Naive thymus-derived CD4-positive, alpha-beta T cell (primary cell): ENCODE results near the gene SAMM50. TPM values are rescaled to one million over a fixed set of nuclear protein-coding genes. Genes with fewer than 3 reads are reported as not detected.

ENCODE experiments used
- ATAC-seq: fragments of 150-1000 bp; cut with Tn5 transposase; 2 replicates; pipeline ENCODE4 v1.10.0; 2021; ENCODE audit warnings: mild to moderate bottlenecking, moderate library complexity
- CTCF ChIA-PET: fragments of 350-600 bp; sonication (Branson Sonifier 250); formaldehyde crosslinking; loops from one replicate; lab custom pipeline; 2021; ENCODE audit warnings: antibody characterized with exemption; lab: Charles Lee
- POLR2A ChIA-PET: fragments of 350-600 bp; sonication (Branson Sonifier 250); formaldehyde crosslinking; loops from one replicate; lab custom pipeline; 2021; ENCODE audit warnings: antibody characterized with exemption, inconsistent platforms; lab: Charles Lee
- DNase-seq, 9 donors: peaks; one replicate each; pipeline versions ENCODE4 v3.0.0 to v3.0.0-alpha.2; 2020 to 2022; ENCODE audit warnings: mixed read lengths in 1 of 9
- H3K27ac ChIP-seq: one replicate; pipeline ENCODE4 v1.7.0; 2013; ENCODE audit warnings: mild to moderate bottlenecking, low read depth, low read length, moderate library complexity
- H3K27me3 ChIP-seq, 2 donors: one replicate each; pipeline ENCODE4 v1.7.0; 2013; ENCODE audit warnings: low read length in 2 of 2, mild to moderate bottlenecking in 2 of 2, moderate library complexity in 2 of 2; ENCODE audit not compliant: control insufficient read depth in 2 of 2, insufficient read depth in 2 of 2
- H3K36me3 ChIP-seq, 3 experiments: 1 replicate in 2 of 3; 2 replicates in 1 of 3; pipeline ENCODE4 v1.7.0; 2013; ENCODE audit warnings: low read length in 3 of 3, mild to moderate bottlenecking in 3 of 3, moderate library complexity in 1 of 3; ENCODE audit not compliant: insufficient read depth in 3 of 3, control insufficient read depth in 2 of 3
- H3K4me1 ChIP-seq, 2 donors: one replicate each; pipeline ENCODE4 v1.7.0; 2013; ENCODE audit warnings: low read length in 2 of 2, mild to moderate bottlenecking in 2 of 2, moderate library complexity in 1 of 2; ENCODE audit not compliant: control insufficient read depth in 2 of 2, insufficient read depth in 2 of 2
- H3K4me3 ChIP-seq: 2 replicates; pipeline ENCODE4 v1.7.0; 2013; ENCODE audit warnings: mild to moderate bottlenecking, low read length
- H3K9me3 ChIP-seq, 3 experiments: 1 replicate in 2 of 3; 2 replicates in 1 of 3; pipeline ENCODE4 v1.7.0; 2013; ENCODE audit warnings: low read length in 3 of 3; ENCODE audit not compliant: control insufficient read depth in 2 of 3
- H3K27ac Mint-ChIP-seq, 9 donors: one replicate each; pipeline ENCODE4 v1.8.0; 2020 to 2022; ENCODE audit warnings: mixed read lengths in 9 of 9, mild to moderate bottlenecking in 8 of 9, moderate library complexity in 5 of 9, inconsistent platforms in 2 of 9
- H3K27me3 Mint-ChIP-seq, 5 donors: one replicate each; pipeline ENCODE4 v1.8.0; 2021 to 2022; ENCODE audit warnings: mixed read lengths in 5 of 5, mild to moderate bottlenecking in 1 of 5
- H3K36me3 Mint-ChIP-seq, 5 donors: one replicate each; pipeline ENCODE4 v1.8.0; 2020 to 2022; ENCODE audit warnings: mixed read lengths in 5 of 5, mild to moderate bottlenecking in 3 of 5, inconsistent platforms in 1 of 5
- H3K4me1 Mint-ChIP-seq, 7 donors: one replicate each; pipeline ENCODE4 v1.8.0; 2020 to 2022; ENCODE audit warnings: mixed read lengths in 7 of 7, mild to moderate bottlenecking in 3 of 7, inconsistent platforms in 1 of 7
- H3K4me3 Mint-ChIP-seq, 10 donors: one replicate each; pipeline ENCODE4 v1.8.0; 2020 to 2022; ENCODE audit warnings: mild to moderate bottlenecking in 10 of 10, mixed read lengths in 10 of 10, moderate library complexity in 6 of 10, inconsistent platforms in 2 of 10
- H3K9me3 Mint-ChIP-seq, 11 donors: one replicate each; pipeline ENCODE4 v1.8.0; 2020 to 2022; ENCODE audit warnings: mixed read lengths in 11 of 11, mild to moderate bottlenecking in 4 of 11, inconsistent platforms in 1 of 11, moderate library complexity in 1 of 11
- intact Hi-C, 2 donors: fragments of 100-400 bp; cut with micrococcal nuclease; formaldehyde crosslinking; loops; one replicate each; pipeline ENCODE4 v1.15.1; 2023
- polyA plus RNA-seq, 2 donors: library from polyadenylated mRNA; unstranded; fragments of 300-500 nt; fragmentation: Illumina TruSeq; gene quantifications; one replicate each; pipeline ENCODE4 v1.2.3, GENCODE V29; 2021
- total RNA-seq, 6 experiments: library from RNA in 5 of 6; stranded (reverse) in 5 of 6; gene quantifications; 1 replicate in 5 of 6; 2 replicates in 1 of 6; pipeline ENCODE4 v1.2.3 and lab custom pipeline; 2021 to 2026

SAMM50 gene
- total and polyA plus RNA-seq, 7 experiments from 2014 or later, result 25.9 to 62.3 (median 36.2) TPM

DNA sequence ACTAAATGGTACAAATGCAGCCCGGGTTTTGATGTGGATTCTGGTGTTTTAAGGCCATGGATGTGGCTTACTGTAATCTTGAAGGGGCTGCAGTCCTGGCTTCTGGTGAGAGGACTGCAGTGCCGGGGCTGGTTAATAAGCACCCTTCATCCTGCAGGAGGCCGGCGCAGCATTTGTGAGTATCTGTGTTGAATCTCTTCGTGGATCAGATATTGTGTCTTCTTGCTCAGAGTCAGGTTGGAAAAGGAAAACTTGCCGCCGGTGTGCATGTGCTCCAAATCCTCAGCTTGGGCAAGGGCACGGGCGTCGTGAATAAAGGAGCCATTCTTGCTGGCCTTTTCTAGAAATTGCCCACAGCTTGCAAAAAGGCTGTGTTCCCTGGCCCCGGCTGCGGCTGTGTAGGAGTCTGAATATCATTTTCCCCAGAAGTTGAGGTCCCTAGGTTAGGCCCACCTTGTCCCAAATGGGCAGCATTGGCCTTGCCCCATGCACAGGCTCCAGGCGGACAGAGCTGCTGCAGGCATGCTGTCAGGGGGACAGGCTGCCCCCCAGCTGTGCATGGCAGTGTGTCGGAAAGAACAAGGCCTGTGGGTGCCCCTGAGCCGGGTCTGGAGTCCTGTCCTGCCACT is 39.9 kb downstream of the SAMM50 start:
- Mint-ChIP-seq H3K36me3 (peaks cover 0 to 49% (median 20%) of the 10 kb centered on the region in 5 donors), H3K4me1 (peaks cover 26 to 42% (median 33%) of the 10 kb centered on the region in 7 donors), H3K9me3 (no peaks in the 10 kb centered on the region), H3K27ac (peak overlapping the region in 8 of 9 donors; percentile 34 to 93 (median 88)), H3K4me3 (peak overlapping the region; percentile 11 to 95 (median 88)), H3K27me3 (no peaks in the 10 kb centered on the region)
- no peak overlapping the region for H3K4me3 ChIP-seq
- H3K4me1 ChIP-seq, result peaks cover 0 to 6% of the 10 kb centered on the region in 2 donors
- H3K27ac ChIP-seq, result peak overlapping the region; percentile 70
- ATAC-seq (no peak), DNase-seq (no peak)
- H3K9me3 ChIP-seq, result no peaks in the 10 kb centered on the region
- CTCF ChIA-PET, result interaction anchor here (0.6 to 3.6 kb wide), 5 partner anchors 10 to 631 kb away, joined by 3 to 31 read pairs (median 5); no protein-coding TSS in a partner anchor
- H3K36me3 ChIP-seq, result peaks cover 0 to 42% (median 5%) of the 10 kb centered on the region in 3 experiments
- POLR2A ChIA-PET, result no interaction called here
- H3K27me3 ChIP-seq, result no peaks in the 10 kb centered on the region
- intact Hi-C loops, result loop anchor here in 1 of 2 donors (10.0 kb wide), 1 partner anchor 690 kb away; no protein-coding TSS in a partner anchor

DNA sequence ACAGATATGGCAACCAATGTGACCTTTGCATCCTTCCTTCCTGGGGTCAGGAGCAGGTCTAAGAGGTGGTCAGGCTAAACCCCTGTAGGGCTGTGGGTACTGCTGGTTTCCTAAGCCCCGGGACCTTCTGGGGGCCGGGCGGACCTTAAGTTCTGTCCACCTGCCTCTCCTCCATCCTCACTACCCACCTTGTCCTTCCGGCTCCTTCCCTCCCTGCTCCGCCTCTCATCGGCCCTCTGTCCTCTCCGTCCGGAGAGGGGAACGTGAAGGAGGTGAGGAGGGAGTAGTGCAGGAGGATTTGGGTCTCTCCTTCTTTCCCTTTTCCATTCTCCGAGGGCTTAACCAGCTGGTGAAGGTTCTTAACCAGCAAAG is 40.5 kb downstream of the SAMM50 start:
- Mint-ChIP-seq H3K27me3 (no peaks in the 10 kb centered on the region), H3K36me3 (peaks cover 0 to 52% (median 20%) of the 10 kb centered on the region in 5 donors), H3K4me3 (peak overlapping the region; percentile 83 to 95 (median 90)), H3K9me3 (no peaks in the 10 kb centered on the region), H3K27ac (peak overlapping the region; percentile 81 to 93 (median 93)), H3K4me1 (peaks cover 26 to 42% (median 33%) of the 10 kb centered on the region in 7 donors)
- POLR2A ChIA-PET, result no interaction called here
- H3K4me3 ChIP-seq, result peak overlapping the region; percentile 56
- CTCF ChIA-PET, result interaction anchor here (0.5 to 1.6 kb wide), 3 partner anchors 86 to 675 kb away, joined by 3 to 6 read pairs (median 5); no protein-coding TSS in a partner anchor
- H3K4me1 ChIP-seq, result peaks cover 0 to 6% of the 10 kb centered on the region in 2 donors
- H3K9me3 ChIP-seq, result no peaks in the 10 kb centered on the region
- peaks cover 0 to 36% (median 5%) of the 10 kb centered on the region in 3 experiments for H3K36me3 ChIP-seq
- peak overlapping the region; percentile 70 for H3K27ac ChIP-seq
- ATAC-seq (peak; percentile 5), DNase-seq (no peak)
- H3K27me3 ChIP-seq, result no peaks in the 10 kb centered on the region
- intact Hi-C loops, result loop anchor here (2.0 to 10.0 kb wide), 2 partner anchors 31 to 689 kb away; no protein-coding TSS in a partner anchor

DNA sequence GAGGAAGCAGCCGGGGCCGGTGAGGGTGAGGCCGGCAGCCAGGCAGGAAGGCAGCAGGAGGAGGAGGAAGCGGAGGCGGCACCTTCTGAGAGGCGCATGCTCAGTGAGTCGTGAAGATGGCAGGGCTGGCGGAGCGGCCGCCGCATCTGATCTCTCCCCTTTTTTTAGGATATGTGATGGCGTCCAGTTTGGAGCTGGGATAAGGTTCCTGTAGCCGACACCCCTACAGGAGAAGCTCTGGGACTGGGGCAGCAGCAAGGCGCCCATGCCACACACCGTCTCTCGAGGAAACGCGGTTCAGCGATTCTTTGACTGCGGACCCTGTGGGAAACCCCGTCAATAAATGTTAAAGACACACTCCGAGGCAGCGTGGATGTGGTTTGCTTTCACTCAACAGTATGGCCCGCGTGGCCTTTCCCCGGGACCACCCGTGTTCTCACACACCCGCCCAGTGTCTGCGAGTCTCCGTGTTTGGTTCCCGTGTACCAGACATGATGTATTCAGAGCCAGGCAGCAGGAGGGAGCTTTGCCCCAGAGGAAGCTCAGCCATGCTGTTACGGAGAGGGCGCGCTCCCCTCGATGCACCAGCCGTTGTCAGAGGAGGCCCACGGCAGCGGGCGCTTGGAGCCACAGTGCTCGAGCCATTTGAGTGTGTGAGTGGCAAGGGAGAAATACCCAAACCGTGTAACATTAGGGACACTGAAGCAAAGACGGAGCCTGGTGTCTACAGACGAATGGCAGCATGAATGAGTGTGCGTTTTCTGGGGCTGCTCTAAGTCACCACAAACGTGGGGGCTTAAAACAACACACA is 41.1 kb downstream of the SAMM50 start:
- ATAC-seq (peak; percentile 86), DNase-seq (peak; percentile 38 to 69 (median 57))
- ChIA-PET POLR2A (interaction anchor here (0.5 to 0.6 kb wide), 2 partner anchors 504 to 616 kb away, joined by 3 to 5 read pairs; no protein-coding TSS in a partner anchor), CTCF (interaction anchor here (0.5 to 1.4 kb wide), 3 partner anchors 85 to 674 kb away, joined by 3 to 6 read pairs (median 3); no protein-coding TSS in a partner anchor)
- H3K36me3 Mint-ChIP-seq, result peaks cover 0 to 51% (median 20%) of the 10 kb centered on the region in 5 donors
- no peaks in the 10 kb centered on the region for H3K27me3 Mint-ChIP-seq
- peaks cover 0 to 6% of the 10 kb centered on the region in 2 donors for H3K4me1 ChIP-seq
- H3K27ac ChIP-seq, result peak overlapping the region; percentile 70
- H3K27ac Mint-ChIP-seq, result peak overlapping the region; percentile 81 to 93 (median 93)
- H3K27me3 ChIP-seq, result no peaks in the 10 kb centered on the region
- H3K9me3 Mint-ChIP-seq, result no peaks in the 10 kb centered on the region
- H3K4me3 ChIP-seq, result peak overlapping the region; percentile 56
- H3K36me3 ChIP-seq, result peaks cover 0 to 34% (median 5%) of the 10 kb centered on the region in 3 experiments
- intact Hi-C loops, result loop anchor here (2.0 to 10.0 kb wide), 2 partner anchors 30 to 688 kb away; no protein-coding TSS in a partner anchor
- H3K4me1 Mint-ChIP-seq, result peaks cover 26 to 42% (median 33%) of the 10 kb centered on the region in 7 donors
- H3K9me3 ChIP-seq, result no peaks in the 10 kb centered on the region
- H3K4me3 Mint-ChIP-seq, result peak overlapping the region; percentile 83 to 95 (median 90)

DNA sequence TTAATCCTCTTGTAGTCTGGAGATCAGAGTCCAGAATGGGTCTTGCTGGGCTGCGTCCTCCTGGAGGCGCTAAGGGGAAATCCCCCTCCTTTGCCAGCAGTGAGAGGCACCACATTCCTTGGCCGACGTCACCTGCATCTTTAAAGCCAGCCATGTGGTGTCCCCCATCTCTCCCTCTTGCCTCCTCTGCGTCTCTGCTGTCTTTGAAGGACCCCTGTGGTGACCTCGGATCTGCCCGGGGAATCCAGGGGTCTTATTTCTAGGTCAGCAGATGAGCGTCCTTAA is 41.7 kb downstream of the SAMM50 start:
- Histone ChIP-seq H3K36me3 (peaks cover 0 to 28% (median 3%) of the 10 kb centered on the region in 3 experiments), H3K9me3 (no peaks in the 10 kb centered on the region), H3K27ac (no peak overlapping the region), H3K27me3 (no peaks in the 10 kb centered on the region), H3K4me3 (no peak overlapping the region), H3K4me1 (peaks cover 0 to 6% of the 10 kb centered on the region in 2 donors)
- Mint-ChIP-seq H3K9me3 (no peaks in the 10 kb centered on the region), H3K27me3 (no peaks in the 10 kb centered on the region), H3K36me3 (peaks cover 0 to 46% (median 20%) of the 10 kb centered on the region in 5 donors), H3K27ac (peak overlapping the region in 6 of 9 donors; percentile 55 to 93 (median 92)), H3K4me3 (peak overlapping the region; percentile 23 to 91 (median 88)), H3K4me1 (peaks cover 26 to 42% (median 33%) of the 10 kb centered on the region in 7 donors)
- intact Hi-C loops, result loop anchor here (2.0 to 10.0 kb wide), 2 partner anchors 30 to 688 kb away; no protein-coding TSS in a partner anchor
- ChIA-PET POLR2A (interaction anchor here (0.5 to 0.6 kb wide), 2 partner anchors 503 to 615 kb away, joined by 3 to 5 read pairs; no protein-coding TSS in a partner anchor), CTCF (interaction anchor here (0.9 kb wide), 1 partner anchor 84 kb away, joined by 3 read pairs; no protein-coding TSS in a partner anchor)
- DNase-seq (no peak), ATAC-seq (no peak)

DNA sequence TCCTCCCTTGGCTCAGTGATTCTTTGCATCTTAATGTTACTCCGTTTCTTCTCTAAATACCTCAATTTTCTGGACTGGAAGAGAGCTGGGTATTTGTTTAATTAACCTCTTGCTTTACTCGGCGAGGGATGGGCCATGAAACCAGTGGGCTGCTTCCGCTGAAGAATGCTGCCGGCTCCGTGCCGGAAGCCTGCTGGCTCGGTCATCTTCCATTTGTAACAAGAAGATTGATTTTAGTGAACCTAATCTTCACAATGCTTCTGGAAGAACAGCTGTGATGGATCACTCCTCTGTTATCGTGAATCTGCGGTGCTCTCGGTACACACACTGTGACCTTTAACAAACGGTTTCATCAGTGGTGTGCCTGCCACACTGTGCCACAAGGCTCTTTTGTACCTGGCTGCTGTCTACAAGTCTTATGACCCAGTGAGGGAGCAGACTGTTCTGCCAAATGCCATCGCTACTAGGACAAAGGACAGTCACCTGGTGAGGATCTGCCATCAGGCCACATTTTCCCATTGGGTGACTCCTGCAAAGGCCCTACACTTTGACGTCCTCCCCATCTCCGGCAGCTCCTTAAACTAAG is 43.5 kb downstream of the SAMM50 start:
- CTCF ChIA-PET, result no interaction called here
- peaks cover 0 to 41% (median 13%) of the 10 kb centered on the region in 5 donors for H3K36me3 Mint-ChIP-seq
- no peak overlapping the region for H3K4me3 ChIP-seq
- peaks cover 0 to 22% (median 0%) of the 10 kb centered on the region in 3 experiments for H3K36me3 ChIP-seq
- no peaks in the 10 kb centered on the region for H3K9me3 ChIP-seq
- H3K4me3 Mint-ChIP-seq, result peak overlapping the region in 1 of 10 donors; percentile 51
- POLR2A ChIA-PET, result no interaction called here
- intact Hi-C loops, result loop anchor here in 1 of 2 donors (10.0 kb wide), 1 partner anchor 686 kb away; no protein-coding TSS in a partner anchor
- H3K27me3 ChIP-seq, result no peaks in the 10 kb centered on the region
- peaks cover 0 to 6% of the 10 kb centered on the region in 2 donors for H3K4me1 ChIP-seq
- H3K27ac Mint-ChIP-seq, result peak overlapping the region in 2 of 9 donors; percentile 28 to 73
- H3K27me3 Mint-ChIP-seq, result no peaks in the 10 kb centered on the region
- ATAC-seq (no peak), DNase-seq (no peak)
- H3K9me3 Mint-ChIP-seq, result no peaks in the 10 kb centered on the region
- peaks cover 20 to 35% (median 25%) of the 10 kb centered on the region in 7 donors for H3K4me1 Mint-ChIP-seq
- no peak overlapping the region for H3K27ac ChIP-seq

DNA sequence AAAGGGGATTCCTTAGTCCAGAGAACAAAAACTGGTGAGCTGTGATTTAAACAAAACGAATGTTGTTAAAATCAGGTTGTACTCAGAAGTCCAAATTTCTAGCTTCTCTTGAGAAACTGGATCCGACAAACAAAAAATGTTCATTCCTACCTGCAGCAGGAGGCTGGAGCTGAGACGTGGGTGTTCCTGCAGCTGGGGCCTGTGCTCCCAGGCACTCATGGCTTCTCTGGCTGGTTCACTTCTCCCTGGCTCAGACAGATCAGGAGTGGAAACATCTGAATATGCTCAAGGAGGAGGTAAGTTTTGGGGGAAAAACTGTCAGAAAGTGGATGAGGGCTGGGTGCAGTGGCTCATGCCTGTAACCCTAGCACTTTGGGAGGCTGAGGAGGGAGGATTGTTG is 44.1 kb downstream of the SAMM50 start:
- H3K36me3 Mint-ChIP-seq, result peaks cover 0 to 41% (median 11%) of the 10 kb centered on the region in 5 donors
- Histone ChIP-seq H3K4me3 (no peak overlapping the region), H3K36me3 (peaks cover 0 to 18% (median 0%) of the 10 kb centered on the region in 3 experiments), H3K27me3 (no peaks in the 10 kb centered on the region), H3K4me1 (peaks cover 0 to 6% of the 10 kb centered on the region in 2 donors), H3K27ac (no peak overlapping the region), H3K9me3 (no peaks in the 10 kb centered on the region)
- intact Hi-C loops, result loop anchor here in 1 of 2 donors (10.0 kb wide), 1 partner anchor 685 kb away; no protein-coding TSS in a partner anchor
- DNase-seq (no peak), ATAC-seq (no peak)
- no peaks in the 10 kb centered on the region for H3K27me3 Mint-ChIP-seq
- H3K9me3 Mint-ChIP-seq, result no peaks in the 10 kb centered on the region
- peaks cover 20 to 33% (median 24%) of the 10 kb centered on the region in 7 donors for H3K4me1 Mint-ChIP-seq
- ChIA-PET CTCF (no interaction called here), POLR2A (no interaction called here)
- H3K27ac Mint-ChIP-seq, result no peak overlapping the region
- no peak overlapping the region for H3K4me3 Mint-ChIP-seq
